Measurements from ENCODE around the gene DHRSX.
"Not testable (repeated sequence)": the region's sequence is repeated elsewhere in the genome, so short reads cannot be mapped to it uniquely, and the experiment has no call there.

DNA sequence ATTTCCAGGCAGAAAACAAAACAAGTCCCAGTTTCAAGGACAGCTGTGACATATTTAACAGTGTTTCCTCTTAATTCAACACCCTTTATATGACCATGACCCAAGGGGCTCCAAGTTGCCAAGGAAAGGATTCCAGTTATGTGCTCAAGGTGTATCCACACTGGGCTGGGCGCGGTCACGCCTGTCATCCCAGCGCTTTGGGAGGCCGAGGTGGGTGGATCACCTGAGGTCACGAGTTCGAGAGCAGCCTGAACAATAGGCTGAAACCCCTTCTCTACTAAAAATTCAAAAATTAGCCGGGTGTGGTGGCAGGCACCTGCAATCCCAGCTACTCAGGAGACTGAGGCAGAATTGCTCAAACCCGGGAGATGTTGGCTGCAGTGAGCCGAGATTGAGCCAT is 29.6 kb downstream of the DHRSX start:
- TF ChIP-seq, protein P1, sequence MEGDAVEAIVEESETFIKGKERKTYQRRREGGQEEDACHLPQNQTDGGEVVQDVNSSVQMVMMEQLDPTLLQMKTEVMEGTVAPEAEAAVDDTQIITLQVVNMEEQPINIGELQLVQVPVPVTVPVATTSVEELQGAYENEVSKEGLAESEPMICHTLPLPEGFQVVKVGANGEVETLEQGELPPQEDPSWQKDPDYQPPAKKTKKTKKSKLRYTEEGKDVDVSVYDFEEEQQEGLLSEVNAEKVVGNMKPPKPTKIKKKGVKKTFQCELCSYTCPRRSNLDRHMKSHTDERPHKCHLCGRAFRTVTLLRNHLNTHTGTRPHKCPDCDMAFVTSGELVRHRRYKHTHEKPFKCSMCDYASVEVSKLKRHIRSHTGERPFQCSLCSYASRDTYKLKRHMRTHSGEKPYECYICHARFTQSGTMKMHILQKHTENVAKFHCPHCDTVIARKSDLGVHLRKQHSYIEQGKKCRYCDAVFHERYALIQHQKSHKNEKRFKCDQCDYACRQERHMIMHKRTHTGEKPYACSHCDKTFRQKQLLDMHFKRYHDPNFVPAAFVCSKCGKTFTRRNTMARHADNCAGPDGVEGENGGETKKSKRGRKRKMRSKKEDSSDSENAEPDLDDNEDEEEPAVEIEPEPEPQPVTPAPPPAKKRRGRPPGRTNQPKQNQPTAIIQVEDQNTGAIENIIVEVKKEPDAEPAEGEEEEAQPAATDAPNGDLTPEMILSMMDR (conservative IDR thresholded peaks at IDR 0.05 in 1 of 2, IDR thresholded peaks at IDR 0.05 in 1 of 2; ENCODE audit: extremely low read depth in 1 of 2, insufficient read depth in 1 of 2, low read depth in 1 of 2, low read length in 2 of 2): not testable (repeated sequence)
- not testable (repeated sequence) for TF ChIP-seq EZH2 (IDR thresholded peaks at IDR 0.05; ENCODE audit: borderline replicate concordance, low read length)
